ENCODE data around the gene EEIG1.

EEIG1 gene

DNA sequence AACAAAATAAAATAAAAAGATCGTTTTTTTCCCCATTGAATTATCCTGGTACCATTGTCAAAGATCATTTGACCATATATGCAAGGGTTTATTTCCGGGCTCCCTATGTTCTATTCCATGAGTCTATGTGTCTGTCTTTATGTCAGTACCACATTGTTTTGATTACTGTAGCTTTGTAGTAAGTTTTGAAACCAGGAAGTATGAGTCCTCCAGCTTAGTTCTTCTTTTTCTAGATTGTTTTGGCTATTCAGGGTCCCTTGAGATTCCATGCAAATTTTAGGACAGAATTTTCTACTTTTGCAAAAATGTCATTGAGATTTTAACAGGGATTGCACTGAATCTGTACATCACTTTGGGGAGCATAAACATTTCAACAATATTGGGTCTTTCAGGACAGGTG is 18.7 kb upstream of the EEIG1 start:
- ChIA-PET POLR2A (no interaction called here), CTCF (interaction anchor here (0.6 to 1.2 kb wide), 2 partner anchors 17 to 44 kb away, joined by 4 read pairs; no protein-coding TSS in a partner anchor)

DNA sequence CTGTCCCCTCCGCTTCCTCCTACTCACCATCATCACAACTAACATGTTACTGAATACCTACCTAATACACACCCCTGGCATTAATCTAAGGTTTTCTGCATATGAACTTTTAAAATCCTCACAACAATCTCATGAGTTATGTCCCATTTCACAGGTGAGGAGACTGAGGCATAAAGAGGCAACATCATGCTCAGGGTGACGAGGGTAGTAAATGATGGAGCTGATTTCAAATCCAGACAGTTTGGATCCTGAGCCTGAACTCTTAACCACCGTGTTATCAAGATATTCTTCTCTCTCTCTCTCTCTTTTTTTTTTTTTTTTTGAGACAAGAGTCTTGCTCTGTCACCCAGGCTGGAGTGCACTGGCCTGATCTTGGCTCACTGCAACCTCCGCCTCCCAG is 12.9 kb upstream of the EEIG1 start:
- ChIA-PET CTCF (no interaction called here), POLR2A (no interaction called here)
- no peak for DNase-seq (ENCODE audit: extremely low spot score)
- TF ChIP-seq ZNF384 (IDR thresholded peaks at IDR 0.05) (peak; percentile 48; the same call in 1 of the 2 replicates), FOXA1 (IDR thresholded peaks at IDR 0.05) (no peak)

More for the DNA sequence above, 18.7 kb upstream of the EEIG1 start:
- TF ChIP-seq SUZ12 (IDR thresholded peaks at IDR 0.05) (no peak), ARNT (IDR thresholded peaks at IDR 0.05) (no peak), L3MBTL2 (conservative IDR thresholded peaks at IDR 0.05) (no peak), FOXK2 (IDR thresholded peaks at IDR 0.05) (no peak), ELF4 (IDR thresholded peaks at IDR 0.05) (no peak), BHLHE40 (IDR thresholded peaks at IDR 0.05; ENCODE audit: borderline replicate concordance) (no peak), NFRKB (IDR thresholded peaks at IDR 0.05) (no peak), HDGF (IDR thresholded peaks at IDR 0.05; ENCODE audit: borderline replicate concordance) (no peak), FOXA1 (IDR thresholded peaks at IDR 0.05) (no peak), LEF1 (IDR thresholded peaks at IDR 0.05; ENCODE audit: borderline replicate concordance) (no peak), TARDBP (IDR thresholded peaks at IDR 0.05) (no peak), SP1 (IDR thresholded peaks at IDR 0.05) (no peak), CTBP1 (IDR thresholded peaks at IDR 0.05; ENCODE audit: borderline replicate concordance) (no peak), FOXM1 (IDR thresholded peaks at IDR 0.05; ENCODE audit: borderline replicate concordance) (no peak), ZNF384 (IDR thresholded peaks at IDR 0.05) (no peak)
- TF ChIP-seq, protein P1, sequence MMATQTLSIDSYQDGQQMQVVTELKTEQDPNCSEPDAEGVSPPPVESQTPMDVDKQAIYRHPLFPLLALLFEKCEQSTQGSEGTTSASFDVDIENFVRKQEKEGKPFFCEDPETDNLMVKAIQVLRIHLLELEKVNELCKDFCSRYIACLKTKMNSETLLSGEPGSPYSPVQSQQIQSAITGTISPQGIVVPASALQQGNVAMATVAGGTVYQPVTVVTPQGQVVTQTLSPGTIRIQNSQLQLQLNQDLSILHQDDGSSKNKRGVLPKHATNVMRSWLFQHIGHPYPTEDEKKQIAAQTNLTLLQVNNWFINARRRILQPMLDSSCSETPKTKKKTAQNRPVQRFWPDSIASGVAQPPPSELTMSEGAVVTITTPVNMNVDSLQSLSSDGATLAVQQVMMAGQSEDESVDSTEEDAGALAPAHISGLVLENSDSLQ (IDR thresholded peaks at IDR 0.05), result no peak
- DNase-seq (ENCODE audit: extremely low spot score), result no peak

DNA sequence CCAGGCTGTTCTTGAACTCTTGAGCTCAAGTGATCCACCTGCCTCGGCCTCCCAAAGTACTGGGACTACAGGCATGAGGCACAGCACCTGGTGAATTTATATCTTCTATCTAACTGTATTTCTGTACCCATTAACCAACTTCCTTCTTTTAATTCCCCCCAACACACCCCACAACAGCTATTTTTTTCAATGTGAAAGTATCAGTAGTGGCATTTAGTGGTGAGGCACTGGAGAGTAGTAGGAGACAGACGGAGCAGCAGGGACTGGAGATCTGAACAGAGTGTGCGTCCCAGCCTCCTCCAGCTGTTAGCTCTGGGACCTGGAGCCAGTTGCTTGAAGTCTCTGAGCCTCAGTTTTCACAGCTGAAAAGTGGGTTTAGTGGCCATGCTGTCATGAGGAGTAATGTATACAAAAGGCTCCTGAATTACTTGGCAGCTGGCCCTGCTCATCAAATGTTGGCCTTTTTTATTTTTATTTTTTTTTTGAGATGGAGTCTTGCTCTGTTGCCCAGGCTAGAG is 11.0 kb upstream of the EEIG1 start:
- no peak for DNase-seq (ENCODE audit: extremely low spot score)
- TF ChIP-seq, protein P1 (IDR thresholded peaks at IDR 0.05), result no peak
- ChIA-PET POLR2A (no interaction called here), CTCF (no interaction called here)

DNA sequence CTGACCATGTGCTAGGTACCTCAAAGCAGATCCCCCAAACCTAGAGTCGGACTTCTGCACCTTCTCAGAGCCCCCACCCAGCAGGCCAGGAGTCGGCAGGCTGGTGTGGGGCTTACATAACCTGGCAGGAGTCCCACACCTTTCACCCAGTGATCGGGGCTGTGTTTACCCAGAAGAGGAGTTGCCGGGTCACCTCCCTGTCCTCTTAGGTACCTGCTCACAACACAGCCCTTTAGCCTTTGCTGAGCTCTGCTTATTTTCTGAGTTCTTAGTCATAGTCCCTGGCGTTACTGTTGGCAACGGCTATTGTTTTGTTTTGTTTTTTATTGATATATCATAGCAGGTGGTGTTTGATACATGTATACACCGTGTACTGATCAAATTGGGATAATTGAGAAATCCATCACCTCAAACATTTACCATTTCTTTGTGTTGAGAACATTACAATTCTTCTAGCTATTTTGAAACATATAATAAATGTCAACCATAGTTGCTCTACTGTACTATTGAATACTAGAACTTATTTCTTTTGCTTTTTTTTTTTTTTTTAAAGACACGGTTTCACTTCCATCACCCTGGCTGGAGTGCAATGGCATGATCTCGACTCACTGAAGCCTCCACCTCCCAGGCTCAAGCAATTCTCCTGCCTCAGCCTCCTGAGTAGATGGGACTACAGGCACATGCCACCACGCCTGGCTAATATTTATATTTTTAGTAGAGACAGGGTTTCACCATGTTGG is 10.4 kb upstream of the EEIG1 start:
- DNase-seq (ENCODE audit: extremely low spot score), result no peak
- ChIA-PET CTCF (no interaction called here), POLR2A (no interaction called here)
- TF ChIP-seq ELF4 (IDR thresholded peaks at IDR 0.05), result no peak
- TF ChIP-seq, protein P1 (IDR thresholded peaks at IDR 0.05), result no peak

DNA sequence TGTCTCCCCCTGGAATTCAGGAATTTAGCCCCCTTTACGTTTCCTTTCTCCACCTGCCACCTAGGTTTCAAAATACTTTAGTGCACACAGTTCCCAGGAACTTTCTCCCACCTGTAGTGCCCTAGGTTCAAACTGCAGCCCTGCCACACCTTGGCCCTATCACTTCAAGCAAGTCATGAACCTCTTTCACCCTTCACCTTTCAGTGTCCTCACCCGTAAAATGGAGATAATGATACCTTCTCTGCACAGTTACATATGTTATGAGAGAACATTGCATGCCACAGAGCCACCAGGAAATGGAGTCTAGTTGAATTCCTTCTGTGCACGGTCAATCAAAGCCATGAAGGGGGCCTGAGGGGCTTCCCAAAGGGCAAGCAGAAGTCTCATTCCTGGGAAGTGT is 9.8 kb upstream of the EEIG1 start:
- ChIA-PET POLR2A (no interaction called here), CTCF (no interaction called here)
- no peak for DNase-seq (ENCODE audit: extremely low spot score)
- TF ChIP-seq FOXA1 (IDR thresholded peaks at IDR 0.05) (no peak), SUZ12 (IDR thresholded peaks at IDR 0.05) (no peak), ZNF384 (IDR thresholded peaks at IDR 0.05) (no peak), FOXM1 (IDR thresholded peaks at IDR 0.05; ENCODE audit: borderline replicate concordance) (no peak), HDGF (IDR thresholded peaks at IDR 0.05; ENCODE audit: borderline replicate concordance) (no peak), ARNT (IDR thresholded peaks at IDR 0.05) (no peak), CTBP1 (IDR thresholded peaks at IDR 0.05; ENCODE audit: borderline replicate concordance) (no peak), SP1 (IDR thresholded peaks at IDR 0.05) (no peak), TARDBP (IDR thresholded peaks at IDR 0.05) (no peak), LEF1 (IDR thresholded peaks at IDR 0.05; ENCODE audit: borderline replicate concordance) (no peak), BHLHE40 (IDR thresholded peaks at IDR 0.05; ENCODE audit: borderline replicate concordance) (no peak), NFRKB (IDR thresholded peaks at IDR 0.05) (no peak), FOXK2 (IDR thresholded peaks at IDR 0.05) (no peak), ELF4 (IDR thresholded peaks at IDR 0.05) (no peak), L3MBTL2 (conservative IDR thresholded peaks at IDR 0.05) (no peak)
- TF ChIP-seq, protein P1 (IDR thresholded peaks at IDR 0.05), result no peak

DNA sequence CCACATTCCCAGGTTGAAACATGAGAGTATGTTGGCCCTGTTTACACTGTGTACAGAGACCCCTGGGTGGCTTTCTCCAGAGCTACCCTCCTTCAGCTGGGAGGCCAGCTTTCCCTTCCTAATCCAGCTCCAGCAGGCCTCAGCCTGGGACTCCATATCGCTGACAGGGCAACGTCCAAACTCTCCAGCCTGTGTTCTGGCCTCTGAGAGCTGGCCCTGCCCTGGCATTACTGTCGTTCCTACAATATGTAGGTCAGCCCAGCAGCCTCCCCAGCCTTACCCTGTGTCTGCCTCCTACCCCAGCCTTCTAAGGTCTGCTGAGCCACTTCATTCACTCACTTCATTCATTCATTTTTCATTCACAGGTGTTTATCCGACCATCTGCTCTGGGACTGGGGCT is 8.3 kb upstream of the EEIG1 start:
- CTCF ChIA-PET, result no interaction called here
- TF ChIP-seq SP1 (IDR thresholded peaks at IDR 0.05) (no peak), FOXA1 (IDR thresholded peaks at IDR 0.05) (no peak), ARNT (IDR thresholded peaks at IDR 0.05) (no peak), HDGF (IDR thresholded peaks at IDR 0.05; ENCODE audit: borderline replicate concordance) (no peak), TARDBP (IDR thresholded peaks at IDR 0.05) (no peak), BHLHE40 (IDR thresholded peaks at IDR 0.05; ENCODE audit: borderline replicate concordance) (no peak), FOXM1 (IDR thresholded peaks at IDR 0.05; ENCODE audit: borderline replicate concordance) (no peak), LEF1 (IDR thresholded peaks at IDR 0.05; ENCODE audit: borderline replicate concordance) (no peak), FOXK2 (IDR thresholded peaks at IDR 0.05) (no peak), NFRKB (IDR thresholded peaks at IDR 0.05) (no peak), CTBP1 (IDR thresholded peaks at IDR 0.05; ENCODE audit: borderline replicate concordance) (no peak)
- TF ChIP-seq, protein P1 (IDR thresholded peaks at IDR 0.05), result no peak
- DNase-seq (ENCODE audit: extremely low spot score), result no peak
- POLR2A ChIA-PET, result no interaction called here
